Rectal smooth muscle tissue (tissue), 1 donor: ENCODE data around the gene NUTM2A.
"Not testable (repeated sequence)": the region's sequence is repeated elsewhere in the genome, so short reads cannot be mapped to it uniquely, and the experiment has no call there.

Experiments
- H3K27ac ChIP-seq: one replicate; pipeline ENCODE4 v1.7.0; 2013; ENCODE audit warnings: low read depth, low read length, inconsistent platforms
- H3K27me3 ChIP-seq: one replicate; pipeline ENCODE4 v1.7.0; 2013; ENCODE audit warnings: low read length; ENCODE audit not compliant: control insufficient read depth, insufficient read depth
- H3K36me3 ChIP-seq: one replicate; pipeline ENCODE4 v1.7.0; 2013; ENCODE audit warnings: low read length; ENCODE audit not compliant: control insufficient read depth, insufficient read depth
- H3K4me1 ChIP-seq: one replicate; pipeline ENCODE4 v1.7.0; 2013; ENCODE audit warnings: low read length; ENCODE audit not compliant: control insufficient read depth, insufficient read depth
- H3K4me3 ChIP-seq: one replicate; pipeline ENCODE4 v1.7.0; 2013; ENCODE audit warnings: low read length
- H3K9ac ChIP-seq: one replicate; pipeline ENCODE4 v1.7.0; 2013; ENCODE audit warnings: low read length

NUTM2A gene, protein sequence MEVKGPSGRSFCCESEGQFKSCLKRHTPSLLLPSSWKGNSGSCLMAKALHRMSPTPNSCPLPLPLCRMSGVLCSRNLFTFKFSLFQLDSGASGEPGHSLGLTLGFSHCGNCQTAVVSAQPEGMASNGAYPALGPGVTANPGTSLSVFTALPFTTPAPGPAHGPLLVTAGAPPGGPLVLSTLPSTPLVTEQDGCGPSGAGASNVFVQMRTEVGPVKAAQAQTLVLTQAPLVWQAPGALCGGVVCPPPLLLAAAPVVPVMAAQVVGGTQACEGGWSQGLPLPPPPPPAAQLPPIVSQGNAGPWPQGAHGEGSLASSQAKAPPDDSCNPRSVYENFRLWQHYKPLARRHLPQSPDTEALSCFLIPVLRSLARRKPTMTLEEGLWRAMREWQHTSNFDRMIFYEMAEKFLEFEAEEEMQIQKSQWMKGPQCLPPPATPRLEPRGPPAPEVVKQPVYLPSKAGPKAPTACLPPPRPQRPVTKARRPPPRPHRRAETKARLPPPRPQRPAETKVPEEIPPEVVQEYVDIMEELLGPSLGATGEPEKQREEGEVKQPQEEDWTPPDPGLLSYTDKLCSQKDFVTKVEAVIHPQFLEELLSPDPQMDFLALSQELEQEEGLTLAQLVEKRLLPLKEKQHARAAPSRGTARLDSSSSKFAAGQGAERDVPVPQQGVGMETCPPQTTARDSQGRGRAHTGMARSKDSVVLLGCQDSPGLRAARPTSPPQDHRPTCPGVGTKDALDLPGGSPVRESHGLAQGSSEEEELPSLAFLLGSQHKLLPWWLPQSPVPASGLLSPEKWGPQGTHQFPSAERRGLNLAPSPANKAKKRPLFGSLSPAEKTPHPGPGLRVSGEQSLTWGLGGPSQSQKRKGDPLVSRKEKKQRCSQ

DNA sequence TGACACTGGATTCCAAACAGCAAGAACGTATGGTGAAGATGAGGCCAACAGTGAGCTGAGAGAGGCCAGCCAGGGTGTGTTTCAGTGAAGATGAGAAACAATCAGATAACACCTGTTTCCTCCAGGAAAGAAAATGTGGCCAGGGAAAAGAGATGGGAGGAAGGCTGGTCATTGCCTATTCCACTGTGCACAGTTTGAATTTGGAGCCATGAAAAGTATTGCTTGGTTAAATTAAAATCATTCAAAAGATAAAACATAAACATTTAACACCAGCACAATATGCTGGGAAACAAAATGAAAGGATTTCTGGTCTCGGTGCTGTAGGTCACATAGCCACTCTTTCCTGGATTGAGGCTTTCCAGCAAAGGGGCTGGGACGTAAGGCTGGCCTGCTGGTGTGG is at the start of gene NUTM2A:
NUTM2A (plus strand) TSS at position 301 of the 400 bp plus-strand sequence. CDS start 383 bp downstream, outside the sequence.
- not testable (repeated sequence) for H3K27ac ChIP-seq, H3K4me1 ChIP-seq, H3K4me3 ChIP-seq, H3K27me3 ChIP-seq, H3K36me3 ChIP-seq, H3K9ac ChIP-seq

DNA sequence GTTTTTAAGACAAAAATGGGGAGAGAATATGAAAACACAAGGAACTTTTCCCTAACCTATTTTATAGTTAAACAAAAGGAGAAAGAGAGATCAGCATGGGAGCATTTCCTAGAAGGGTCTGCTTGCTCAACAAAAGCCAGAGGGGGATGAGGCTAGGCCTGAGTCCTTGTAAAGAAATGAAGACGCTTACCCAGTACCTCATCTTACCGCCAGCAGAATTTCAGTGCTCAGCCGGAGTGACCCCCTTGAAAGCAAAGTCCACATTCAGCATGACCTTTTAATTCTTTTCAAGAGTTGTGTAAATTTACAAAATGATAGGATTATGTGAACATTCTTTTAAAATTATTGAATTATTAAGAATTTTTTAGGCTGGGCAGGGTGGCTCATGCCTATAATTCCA is 47.7 kb upstream of the NUTM2A start:
- not testable (repeated sequence) for H3K27me3 ChIP-seq, H3K9ac ChIP-seq, H3K27ac ChIP-seq, H3K36me3 ChIP-seq, H3K4me3 ChIP-seq, H3K4me1 ChIP-seq

DNA sequence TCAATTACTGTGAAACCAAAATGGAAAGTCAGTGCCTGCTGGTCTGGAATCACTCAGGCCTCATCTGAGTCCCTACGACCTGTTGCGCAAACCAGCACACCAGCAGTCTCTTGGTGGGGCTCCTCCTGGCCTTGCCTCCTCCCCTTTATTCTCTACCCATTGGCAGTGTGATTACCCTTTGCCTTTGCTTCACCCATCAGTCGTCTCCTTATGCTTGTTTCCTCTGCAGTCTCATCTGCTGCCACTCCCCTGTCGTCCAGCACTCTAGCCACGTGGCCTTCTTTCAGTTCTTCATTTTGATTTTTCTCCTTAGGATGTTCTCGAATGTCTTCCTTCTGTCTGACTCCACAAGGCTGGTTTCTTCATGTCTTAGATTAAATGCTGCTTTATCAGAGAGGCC is 40.8 kb upstream of the NUTM2A start:
- not testable (repeated sequence) for H3K4me3 ChIP-seq, H3K27ac ChIP-seq, H3K27me3 ChIP-seq, H3K9ac ChIP-seq, H3K36me3 ChIP-seq, H3K4me1 ChIP-seq

DNA sequence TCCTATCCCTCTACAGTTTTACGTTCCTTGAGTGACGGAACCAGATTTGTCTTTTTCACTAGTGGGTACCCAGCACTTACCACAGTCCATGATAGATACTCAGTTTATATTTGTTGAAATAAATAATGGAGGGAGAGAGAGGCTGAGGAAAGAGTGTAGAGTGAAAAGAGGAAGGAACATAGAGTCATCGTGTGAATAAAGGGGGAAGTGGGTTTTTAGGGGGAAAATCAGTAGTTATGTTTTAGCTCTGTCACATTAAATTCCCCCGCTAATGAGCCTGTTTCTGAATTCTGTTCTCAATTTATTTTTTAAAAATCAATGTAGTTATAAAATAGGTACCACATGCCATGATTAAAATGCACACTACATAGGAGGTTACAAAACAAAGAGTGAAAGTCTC is 39.2 kb upstream of the NUTM2A start:
- H3K27me3 ChIP-seq, H3K4me1 ChIP-seq, H3K9ac ChIP-seq, H3K4me3 ChIP-seq, H3K27ac ChIP-seq, H3K36me3 ChIP-seq: not testable (repeated sequence)

DNA sequence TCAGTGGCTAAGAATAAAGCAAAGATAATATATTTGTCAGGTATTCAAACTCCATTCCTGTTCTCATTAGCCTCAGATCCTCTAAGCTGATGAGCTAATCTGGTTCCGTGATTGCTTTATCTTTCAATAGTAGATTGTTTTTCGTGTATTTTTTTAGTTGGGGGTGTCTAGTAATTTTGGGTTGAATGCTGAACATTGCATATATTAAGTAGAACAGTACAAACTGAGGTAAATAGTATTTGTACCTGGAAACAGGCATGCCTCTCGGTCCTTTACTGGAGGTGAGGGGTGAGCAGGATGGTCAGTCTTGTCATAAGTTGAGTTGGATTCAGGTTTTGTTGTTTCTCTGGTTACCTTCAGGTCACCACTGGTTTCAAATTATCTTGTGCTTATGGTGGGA is 37.7 kb upstream of the NUTM2A start:
- not testable (repeated sequence) for H3K4me1 ChIP-seq, H3K9ac ChIP-seq, H3K4me3 ChIP-seq, H3K27ac ChIP-seq, H3K27me3 ChIP-seq, H3K36me3 ChIP-seq

DNA sequence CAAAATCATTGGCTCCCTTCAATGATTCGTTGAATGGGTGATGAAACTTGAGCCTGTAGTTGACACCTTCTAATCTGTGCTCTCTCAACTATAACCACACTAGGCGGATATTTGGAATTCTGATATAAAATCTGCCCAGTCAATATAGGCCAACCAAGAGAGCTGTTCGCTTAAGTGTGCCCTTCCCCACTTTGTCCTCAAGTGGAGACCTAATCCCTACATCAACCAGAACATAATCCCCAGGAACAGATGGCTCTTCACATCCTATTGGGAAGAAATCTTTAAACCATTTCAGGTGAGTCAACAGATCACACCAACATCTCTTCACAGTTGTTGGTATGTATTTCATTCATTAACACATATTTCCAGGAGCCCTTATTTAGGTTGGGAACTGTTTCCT is 33.4 kb upstream of the NUTM2A start:
- H3K4me3 ChIP-seq, H3K27me3 ChIP-seq, H3K36me3 ChIP-seq, H3K4me1 ChIP-seq, H3K9ac ChIP-seq, H3K27ac ChIP-seq: not testable (repeated sequence)

DNA sequence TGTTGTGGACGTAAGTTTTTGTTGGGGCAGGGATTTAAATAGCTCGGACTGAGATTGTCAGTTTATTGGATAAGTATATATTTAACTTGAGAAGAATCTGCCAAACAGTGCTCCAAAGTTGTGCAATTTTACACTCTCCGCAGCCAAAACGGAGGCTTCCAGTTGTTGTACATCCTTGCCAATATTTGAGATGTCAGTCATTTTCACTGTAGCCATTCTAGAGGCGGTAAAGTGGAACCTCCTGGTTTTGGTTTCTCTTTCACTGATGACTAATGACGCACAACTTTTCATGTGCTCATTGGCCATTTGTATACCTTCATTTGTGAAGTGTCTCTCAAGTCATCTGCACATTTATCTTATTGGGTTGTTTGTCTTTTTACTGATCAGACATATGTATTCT is 24.3 kb upstream of the NUTM2A start:
- H3K27me3 ChIP-seq, H3K4me3 ChIP-seq, H3K27ac ChIP-seq, H3K4me1 ChIP-seq, H3K9ac ChIP-seq, H3K36me3 ChIP-seq: not testable (repeated sequence)

DNA sequence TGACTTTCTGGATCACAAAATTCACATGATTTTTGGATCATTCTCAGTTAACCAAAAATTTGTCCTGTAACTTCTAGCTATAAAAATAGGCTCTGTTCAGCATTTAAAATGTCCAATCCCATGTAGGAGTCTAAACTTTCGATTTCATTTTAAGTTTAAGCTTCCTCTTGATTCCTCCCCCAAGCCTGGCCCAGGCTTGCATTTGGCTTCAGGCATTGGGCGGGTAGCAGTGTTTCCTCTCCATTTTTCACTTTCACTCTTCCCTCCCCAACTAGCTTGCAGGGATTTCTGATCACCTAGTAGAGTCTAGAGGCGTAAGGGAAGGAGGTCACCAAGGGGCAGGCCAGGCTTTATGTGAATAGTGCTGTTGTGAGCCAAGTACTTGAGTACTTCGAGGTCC is 20.4 kb upstream of the NUTM2A start:
- H3K4me3 ChIP-seq, H3K27me3 ChIP-seq, H3K4me1 ChIP-seq, H3K36me3 ChIP-seq, H3K9ac ChIP-seq, H3K27ac ChIP-seq: not testable (repeated sequence)

DNA sequence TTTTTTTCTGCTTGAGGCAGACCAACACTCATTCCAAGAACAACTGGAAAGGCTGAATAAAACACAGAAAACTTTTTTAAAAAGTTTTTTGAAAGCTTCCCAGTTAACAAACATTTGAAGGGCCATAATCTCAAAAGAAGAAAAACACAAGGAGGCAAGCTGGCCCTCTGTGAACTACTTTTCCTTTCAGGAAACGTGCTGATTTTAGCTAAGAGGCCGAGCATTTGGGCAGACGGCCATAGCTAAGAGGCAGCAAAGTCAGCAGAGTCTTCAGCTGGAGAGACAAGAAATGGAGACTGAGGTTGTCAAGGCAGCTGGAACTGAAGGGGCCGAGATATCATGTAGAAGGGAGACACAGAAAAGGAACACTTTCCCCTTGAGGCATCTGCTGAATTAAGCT is 18.3 kb upstream of the NUTM2A start:
- H3K36me3 ChIP-seq, H3K4me1 ChIP-seq, H3K4me3 ChIP-seq, H3K27ac ChIP-seq, H3K9ac ChIP-seq, H3K27me3 ChIP-seq: not testable (repeated sequence)

DNA sequence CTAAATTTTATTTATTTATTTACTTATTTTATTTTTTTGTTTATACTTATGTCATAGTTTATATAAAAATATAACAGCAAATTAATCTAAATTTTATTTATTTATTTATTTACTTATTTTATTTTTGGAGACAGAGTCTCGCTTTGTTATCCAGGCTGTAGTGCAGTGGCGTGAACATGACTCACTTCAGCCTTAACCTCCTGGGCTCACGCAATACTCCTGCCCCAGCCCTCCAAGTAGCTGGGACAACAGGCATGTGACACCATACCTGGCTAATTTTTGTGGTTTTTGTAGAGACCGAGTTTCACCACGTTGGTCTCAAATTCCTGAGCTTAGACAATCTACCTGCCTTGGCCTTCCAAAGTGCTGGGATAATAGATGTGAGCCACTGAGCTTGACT is 14.9 kb upstream of the NUTM2A start:
- not testable (repeated sequence) for H3K36me3 ChIP-seq, H3K27ac ChIP-seq, H3K9ac ChIP-seq, H3K4me1 ChIP-seq, H3K4me3 ChIP-seq, H3K27me3 ChIP-seq

DNA sequence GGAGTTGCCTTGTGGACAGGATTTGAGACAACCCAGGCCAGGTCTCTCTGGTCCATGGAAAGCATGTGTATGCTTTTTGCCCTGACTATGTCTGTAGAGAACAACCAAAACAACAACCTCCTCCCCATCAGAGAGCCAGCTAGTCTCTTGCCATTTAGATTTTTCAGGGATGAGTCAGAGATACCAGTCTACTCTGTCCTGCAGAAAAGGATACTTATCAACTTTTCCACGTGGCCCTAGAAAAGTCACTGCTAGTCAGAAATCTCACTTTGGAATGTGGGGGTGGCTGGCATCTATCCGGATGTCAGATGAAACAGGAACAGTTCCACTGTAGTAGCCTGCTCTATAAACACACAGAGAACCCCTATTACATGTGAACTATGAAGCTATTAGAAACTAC is 13.4 kb upstream of the NUTM2A start:
- not testable (repeated sequence) for H3K27me3 ChIP-seq, H3K27ac ChIP-seq

DNA sequence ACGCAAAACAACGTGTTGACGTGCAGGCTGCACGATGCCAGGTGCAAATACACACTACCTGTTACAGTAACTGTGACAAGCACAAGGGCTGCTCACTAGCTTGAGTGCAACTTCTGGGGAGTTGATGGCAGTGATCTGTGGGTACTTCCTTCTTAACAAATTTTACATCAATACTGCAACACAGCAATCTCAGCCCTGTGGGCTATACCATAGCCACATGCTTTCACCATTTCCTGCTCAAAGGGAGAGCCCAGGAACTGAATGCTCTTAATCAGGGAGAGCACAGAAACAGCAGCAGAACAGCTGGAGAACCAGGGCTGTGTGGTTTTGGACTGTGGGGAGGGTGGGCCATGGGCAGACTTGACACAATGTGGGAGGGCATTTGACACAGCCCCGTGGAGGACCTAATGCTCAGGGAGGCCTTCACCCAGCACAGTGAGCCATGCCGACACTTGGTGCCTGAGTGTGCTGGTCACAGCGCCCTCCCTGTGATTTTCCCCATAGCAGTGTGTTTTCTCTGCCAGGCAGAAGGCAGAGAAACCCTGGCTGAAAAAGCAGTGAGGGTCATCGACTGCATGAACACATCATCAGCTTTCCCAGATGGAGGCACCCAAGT is 12.0 kb upstream of the NUTM2A start:
- H3K9ac ChIP-seq, H3K4me3 ChIP-seq, H3K36me3 ChIP-seq, H3K27ac ChIP-seq, H3K27me3 ChIP-seq, H3K4me1 ChIP-seq: not testable (repeated sequence)

More for the DNA sequence above, 13.4 kb upstream of the NUTM2A start:
- not testable (repeated sequence) for H3K4me3 ChIP-seq, H3K36me3 ChIP-seq, H3K9ac ChIP-seq, H3K4me1 ChIP-seq
